MM.1S (cell line): ENCODE measurements around the gene FAM131A.
A peak's percentile ranks its signal among the peaks of the same experiment; 100 is the strongest.

Source experiments
- DNase-seq: peaks from one replicate; pipeline ENCODE4 v3.0.0-alpha.2; 2015
- H2AFZ ChIP-seq: fragments of 300-600 bp; sonication (generic); 2 replicates; pipeline ENCODE4 v1.6.0; 2016; ENCODE audit warnings: antibody characterized with exemption, low read length
- H3F3A ChIP-seq: fragments of 300-600 bp; sonication (generic); 2 replicates; pipeline ENCODE4 v1.6.1; 2016; ENCODE audit warnings: mild to moderate bottlenecking, antibody characterized with exemption, low read length, moderate library complexity, mixed read lengths; ENCODE audit not compliant: insufficient read depth
- H3K27ac ChIP-seq: fragments of 300-600 bp; sonication (generic); 2 replicates; pipeline ENCODE4 v1.5.1; 2016; ENCODE audit warnings: mild to moderate bottlenecking, low read length
- H3K27me3 ChIP-seq: fragments of 300-600 bp; sonication (generic); replicated peaks from 2 replicates; pipeline ENCODE4 v1.6.0; 2016; ENCODE audit warnings: low read length; ENCODE audit not compliant: insufficient read depth
- H3K36me3 ChIP-seq: fragments of 300-600 bp; sonication (generic); replicated peaks from 2 replicates; pipeline ENCODE4 v1.6.1; 2016; ENCODE audit warnings: mild to moderate bottlenecking, low read length, mixed read lengths; ENCODE audit not compliant: insufficient read depth
- H3K4me1 ChIP-seq: fragments of 300-600 bp; sonication (generic); 2 replicates; pipeline ENCODE4 v1.6.1; 2016; ENCODE audit warnings: low read length, mixed read lengths
- H3K4me2 ChIP-seq: fragments of 300-600 bp; sonication (generic); 2 replicates; pipeline ENCODE4 v1.6.0; 2016; ENCODE audit warnings: low read depth, low read length
- H3K4me3 ChIP-seq: fragments of 300-600 bp; sonication (generic); 2 replicates; pipeline ENCODE4 v1.5.1; 2016; ENCODE audit warnings: low read length, mixed read lengths
- H3K79me2 ChIP-seq: fragments of 300-600 bp; sonication (generic); 2 replicates; pipeline ENCODE4 v1.6.1; 2016; ENCODE audit warnings: mixed run types, low read length, mixed read lengths
- H3K9ac ChIP-seq: fragments of 300-600 bp; sonication (generic); 2 replicates; pipeline ENCODE4 v1.6.1; 2016; ENCODE audit warnings: low read length, mixed read lengths
- H3K9me2 ChIP-seq: fragments of 300-600 bp; sonication (generic); replicated peaks from 2 replicates; pipeline ENCODE4 v1.6.1; 2016; ENCODE audit warnings: mild to moderate bottlenecking, low read length, mixed read lengths; ENCODE audit not compliant: insufficient read depth
- H3K9me3 ChIP-seq: fragments of 300-600 bp; sonication (generic); replicated peaks from 2 replicates; pipeline ENCODE4 v1.6.1; 2016; ENCODE audit warnings: mild to moderate bottlenecking, low read length, mixed read lengths; ENCODE audit not compliant: insufficient read depth
- H4K20me1 ChIP-seq: fragments of 300-600 bp; sonication (generic); 2 replicates; pipeline ENCODE4 v1.6.1; 2016; ENCODE audit warnings: mild to moderate bottlenecking, low read length, moderate library complexity, mixed read lengths; ENCODE audit not compliant: insufficient read depth
- CTCF ChIP-seq: fragments of 300-600 bp; sonication (generic); IDR thresholded peaks from 2 replicates; pipeline ENCODE4 v1.5.1; 2016; ENCODE audit warnings: antibody characterized with exemption, low read length, mixed read lengths
- EZH2 ChIP-seq: fragments of 300-600 bp; sonication (generic); optimal IDR thresholded peaks from 2 replicates; pipeline ENCODE3; 2017; ENCODE audit warnings: low read depth, mild to moderate bottlenecking, antibody characterized with exemption, low read length, mixed read lengths
- EZH2phosphoT487 ChIP-seq: fragments of 300-600 bp; sonication (generic); IDR thresholded peaks from 2 replicates; pipeline ENCODE4 v1.6.1; 2018; ENCODE audit warnings: antibody characterized with exemption, low read length

FAM131A gene

GRCh38 chr3:184368586-184369183 is 31.3 kb downstream of the FAM131A start:
- H3K27ac ChIP-seq = no peak overlapping the region
- no peak overlapping the region for H3K9ac ChIP-seq
- H4K20me1 ChIP-seq = no peaks in the 10 kb centered on the region
- H3K9me3 ChIP-seq = no peaks in the 10 kb centered on the region
- H2AFZ ChIP-seq = no peak overlapping the region
- 0 out of 2 replicates have a peak, but pooled peaks cover 6% of the 10 kb centered on the region for H3K4me1 ChIP-seq
- H3K36me3 ChIP-seq = peaks cover 15% of the 10 kb centered on the region; the same call in 1 of the 2 replicates
- H3F3A ChIP-seq = 0 out of 2 replicates have a peak, but pooled peaks cover 13% of the 10 kb centered on the region
- H3K27me3 ChIP-seq = no peaks in the 10 kb centered on the region
- H3K79me2 ChIP-seq = peaks cover 21% of the 10 kb centered on the region
- H3K4me2 ChIP-seq = no peak overlapping the region
- no peak for DNase-seq
- H3K4me3 ChIP-seq = no peak overlapping the region
- TF ChIP-seq EZH2 = no peak
- TF ChIP-seq EZH2phosphoT487 = no peak
- no peak for TF ChIP-seq CTCF
- no peaks in the 10 kb centered on the region for H3K9me2 ChIP-seq

GRCh38 chr3:184371570-184372018 is 34.2 kb downstream of the FAM131A start:
- Histone ChIP-seq H3K9ac (no peak overlapping the region), H3K4me3 (no peak overlapping the region), H2AFZ (no peak overlapping the region), H3K4me1 (no peaks in the 10 kb centered on the region), H3K27me3 (peaks cover 22% of the 10 kb centered on the region), H3K27ac (no peak overlapping the region), H3K4me2 (no peak overlapping the region), H3F3A (0 out of 2 replicates have a peak, but pooled peaks cover 7% of the 10 kb centered on the region), H3K36me3 (peaks cover 11% of the 10 kb centered on the region; the same call in 1 of the 2 replicates), H3K79me2 (0 out of 2 replicates have a peak, but pooled peaks cover 3% of the 10 kb centered on the region), H3K9me3 (no peaks in the 10 kb centered on the region), H3K9me2 (no peaks in the 10 kb centered on the region), H4K20me1 (no peaks in the 10 kb centered on the region)
- DNase-seq = peak; percentile 90
- TF ChIP-seq CTCF (peak; percentile 99), EZH2 (no peak), EZH2phosphoT487 (no peak)

- Histone ChIP-seq H3K4me3 (no peak overlapping the region), H3K9me3 (no peaks in the 10 kb centered on the region), H3K27ac (no peak overlapping the region), H3K9me2 (no peaks in the 10 kb centered on the region), H3K36me3 (peaks cover 11% of the 10 kb centered on the region; the same call in 1 of the 2 replicates), H4K20me1 (no peaks in the 10 kb centered on the region), H3K4me2 (no peak overlapping the region), H3K9ac (no peak overlapping the region), H2AFZ (no peak overlapping the region), H3F3A (0 out of 2 replicates have a peak, but pooled peaks cover 7% of the 10 kb centered on the region), H3K4me1 (no peaks in the 10 kb centered on the region), H3K27me3 (peaks cover 29% of the 10 kb centered on the region), H3K79me2 (no peaks in the 10 kb centered on the region)
- no peak for DNase-seq
- TF ChIP-seq EZH2 (no peak), EZH2phosphoT487 (no peak)
These were observed 35.0 kb downstream of the FAM131A start for GRCh38 chr3:184372296-184372821.

- no peaks in the 10 kb centered on the region for H3K9me3 ChIP-seq
- H3K27ac ChIP-seq = no peak overlapping the region
- no peak overlapping the region for H3K4me3 ChIP-seq
- H3K9ac ChIP-seq = no peak overlapping the region
- H3K27me3 ChIP-seq = peaks cover 35% of the 10 kb centered on the region
- no peaks in the 10 kb centered on the region for H3K4me1 ChIP-seq
- 0 out of 2 replicates have a peak, but pooled peaks cover 7% of the 10 kb centered on the region for H3F3A ChIP-seq
- no peak overlapping the region for H2AFZ ChIP-seq
- H3K36me3 ChIP-seq = peaks cover 8% of the 10 kb centered on the region; the same call in 1 of the 2 replicates
- no peak for DNase-seq
- H3K79me2 ChIP-seq = no peaks in the 10 kb centered on the region
- H3K9me2 ChIP-seq = no peaks in the 10 kb centered on the region
- no peak for TF ChIP-seq EZH2
- no peak for TF ChIP-seq EZH2phosphoT487
- no peaks in the 10 kb centered on the region for H4K20me1 ChIP-seq
- H3K4me2 ChIP-seq = no peak overlapping the region
These were observed 35.5 kb downstream of the FAM131A start for GRCh38 chr3:184372911-184373310.
